CD4-positive, alpha-beta T cell treated with Interleukin-10 for 1 hour (primary cell): ENCODE data around the gene RPIA.

Experiments used
- DNase-seq: peaks from one replicate; pipeline ENCODE4 v3.0.0-alpha.2; 2020

RPIA gene

GRCh38 chr2:88687384-88687783 is 4.1 kb upstream of the RPIA start:
- DNase-seq: no peak

GRCh38 chr2:88690591-88691338 is 708 bp upstream of the RPIA start:
- peak; percentile 54 for DNase-seq

GRCh38 chr2:88692187-88692586 is 714 bp downstream of the RPIA start:
- peak; percentile 16 for DNase-seq

GRCh38 chr2:88693911-88694414 is 2.5 kb downstream of the RPIA start:
- DNase-seq: no peak

- DNase-seq: no peak
These were observed 5.1 kb downstream of the RPIA start for GRCh38 chr2:88696611-88697010.

GRCh38 chr2:88697370-88698026 is 6.0 kb downstream of the RPIA start:
- peak; percentile 7 for DNase-seq

GRCh38 chr2:88698027-88698413 is 6.5 kb downstream of the RPIA start:
- no peak for DNase-seq

- DNase-seq: no peak
These were observed 7.2 kb downstream of the RPIA start for GRCh38 chr2:88698498-88699233.

- DNase-seq: no peak
These were observed 15.5 kb downstream of the RPIA start for GRCh38 chr2:88707003-88707402.

- no peak for DNase-seq
These were observed 17.7 kb downstream of the RPIA start for GRCh38 chr2:88709181-88709631.

GRCh38 chr2:88711289-88711688 is 19.8 kb downstream of the RPIA start:
- DNase-seq: no peak

- DNase-seq: no peak
These were observed 20.4 kb downstream of the RPIA start for GRCh38 chr2:88711897-88712296.

GRCh38 chr2:88713408-88713807 is 21.9 kb downstream of the RPIA start:
- no peak for DNase-seq

- no peak for DNase-seq
These were observed 23.2 kb downstream of the RPIA start for GRCh38 chr2:88714667-88715066.

GRCh38 chr2:88720399-88720798 is 28.9 kb downstream of the RPIA start:
- DNase-seq: no peak

- no peak for DNase-seq
These were observed 29.8 kb downstream of the RPIA start for GRCh38 chr2:88721268-88721667.

GRCh38 chr2:88724643-88725332 is 33.3 kb downstream of the RPIA start:
- DNase-seq: no peak

GRCh38 chr2:88729061-88729745 is 37.7 kb downstream of the RPIA start:
- no peak for DNase-seq

GRCh38 chr2:88733155-88733902 is 41.9 kb downstream of the RPIA start:
- DNase-seq: no peak

- no peak for DNase-seq
These were observed 43.7 kb downstream of the RPIA start for GRCh38 chr2:88735133-88735532.

- DNase-seq: no peak
These were observed 44.4 kb downstream of the RPIA start for GRCh38 chr2:88735853-88736252.

- no peak for DNase-seq
These were observed 45.0 kb downstream of the RPIA start for GRCh38 chr2:88736437-88736836.
